Measurements from ENCODE around the gene SSH2.
"Not testable (repeated sequence)": the region's sequence is repeated elsewhere in the genome, so short reads cannot be mapped to it uniquely, and the experiment has no call there.

The SSH2 gene

GRCh38 chr17:29699283-29699682, 230.7 kb downstream of the SSH2 start:
- peak; percentile 62 for DNase-seq

DNA sequence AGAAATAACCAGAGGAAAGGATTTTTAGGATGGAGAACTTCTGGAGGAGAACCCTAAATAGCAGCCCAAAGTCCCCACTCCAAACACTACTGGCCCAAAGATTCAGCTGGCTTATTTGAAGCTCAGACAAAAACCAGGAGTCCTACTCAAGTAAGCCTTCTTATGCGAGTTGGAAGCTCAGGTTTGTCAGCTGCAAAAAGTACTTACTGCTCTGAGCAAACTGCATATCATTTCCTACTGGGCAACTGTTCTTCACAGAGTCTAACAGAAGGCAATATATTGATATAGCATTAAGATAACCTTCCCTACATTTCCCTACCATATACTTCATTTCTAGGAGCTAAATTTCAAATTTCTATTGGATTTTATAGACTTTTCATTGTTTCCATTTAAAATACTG, 231.2 kb downstream of the SSH2 start:
- no peak for DNase-seq

- DNase-seq, result no peak
Measured at GRCh38 chr17:29698019-29698777, 231.8 kb downstream of the SSH2 start.

GRCh38 chr17:29697371-29697770, 232.7 kb downstream of the SSH2 start:
- no peak for DNase-seq

DNA sequence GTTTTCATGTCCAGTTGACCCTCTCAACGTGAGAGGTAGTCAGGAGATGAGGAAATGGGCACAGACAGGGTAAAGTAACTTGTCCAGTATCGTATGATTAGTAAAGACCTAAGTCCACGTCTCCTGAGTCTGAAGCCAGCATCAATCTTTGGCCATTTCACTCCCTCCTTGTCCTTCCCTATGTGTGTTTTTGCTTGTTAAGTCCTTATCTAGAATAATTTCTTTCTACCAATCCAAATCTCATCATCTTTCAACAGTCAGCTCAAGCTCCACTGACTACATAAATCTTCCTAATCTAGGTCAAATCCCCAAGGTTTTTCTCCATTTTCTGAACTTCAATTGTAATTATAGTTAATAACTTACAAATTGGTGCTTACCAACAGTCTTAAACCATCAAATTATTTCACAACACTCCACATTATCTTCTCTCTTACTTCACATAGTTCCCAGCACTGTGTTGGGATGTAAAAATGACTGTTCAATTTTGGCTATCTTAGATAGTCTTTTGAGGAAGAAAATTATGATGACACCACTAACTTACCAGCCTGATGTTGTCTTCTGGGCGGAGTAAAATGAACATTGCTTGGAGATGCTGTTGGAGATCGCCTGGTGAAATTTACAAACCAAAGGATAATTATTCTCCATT, 235.0 kb downstream of the SSH2 start:
- no peak for DNase-seq

GRCh38 chr17:29693751-29694150, 236.3 kb downstream of the SSH2 start:
- DNase-seq, result no peak

DNA sequence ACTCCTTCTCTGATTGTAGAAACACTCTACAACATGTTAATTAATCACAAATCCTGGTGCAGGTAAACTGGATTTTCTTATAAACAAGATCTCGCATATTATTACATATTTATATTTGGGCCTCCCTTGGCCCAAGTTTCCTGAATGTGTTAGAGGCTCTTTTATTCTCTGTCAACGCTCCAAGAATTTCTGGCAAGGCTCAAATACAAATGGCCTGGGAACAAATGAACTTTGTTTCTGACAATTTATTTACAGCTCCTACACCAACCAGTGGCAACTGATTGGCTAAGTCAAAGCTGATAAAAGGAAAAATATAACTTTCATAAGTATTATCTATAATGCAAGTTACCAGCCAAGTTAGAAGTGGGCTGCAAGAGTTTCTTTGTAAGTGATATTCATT, 242.4 kb downstream of the SSH2 start:
- DNase-seq, result no peak

- DNase-seq, result no peak
Measured at GRCh38 chr17:29686993-29687590, 242.9 kb downstream of the SSH2 start.

DNA sequence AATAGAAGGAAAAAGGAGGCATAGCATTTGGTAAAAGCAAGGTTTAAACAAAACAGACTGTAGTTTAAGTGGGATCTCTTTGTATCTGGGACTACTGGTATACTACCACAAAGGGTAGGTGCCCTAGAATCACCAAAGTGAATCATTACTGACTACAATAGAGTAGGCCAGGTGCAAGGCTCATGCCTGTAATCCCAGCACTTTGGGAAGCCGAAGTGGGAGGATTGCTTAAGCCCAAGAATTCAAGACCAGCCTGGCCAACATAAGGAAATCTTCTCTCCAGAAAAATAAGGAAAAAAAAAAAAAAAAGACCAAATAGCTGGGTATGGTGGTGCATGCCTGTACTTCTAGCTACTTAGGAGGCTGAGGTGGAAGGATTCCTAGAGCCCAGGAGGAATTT, 246.5 kb downstream of the SSH2 start:
- no peak for DNase-seq

GRCh38 chr17:29682987-29683386, 247.0 kb downstream of the SSH2 start:
- DNase-seq, result peak; percentile 66

GRCh38 chr17:29682054-29682453, 248.0 kb downstream of the SSH2 start:
- no peak for DNase-seq

GRCh38 chr17:29677824-29678223, 252.2 kb downstream of the SSH2 start:
- DNase-seq, result no peak

DNA sequence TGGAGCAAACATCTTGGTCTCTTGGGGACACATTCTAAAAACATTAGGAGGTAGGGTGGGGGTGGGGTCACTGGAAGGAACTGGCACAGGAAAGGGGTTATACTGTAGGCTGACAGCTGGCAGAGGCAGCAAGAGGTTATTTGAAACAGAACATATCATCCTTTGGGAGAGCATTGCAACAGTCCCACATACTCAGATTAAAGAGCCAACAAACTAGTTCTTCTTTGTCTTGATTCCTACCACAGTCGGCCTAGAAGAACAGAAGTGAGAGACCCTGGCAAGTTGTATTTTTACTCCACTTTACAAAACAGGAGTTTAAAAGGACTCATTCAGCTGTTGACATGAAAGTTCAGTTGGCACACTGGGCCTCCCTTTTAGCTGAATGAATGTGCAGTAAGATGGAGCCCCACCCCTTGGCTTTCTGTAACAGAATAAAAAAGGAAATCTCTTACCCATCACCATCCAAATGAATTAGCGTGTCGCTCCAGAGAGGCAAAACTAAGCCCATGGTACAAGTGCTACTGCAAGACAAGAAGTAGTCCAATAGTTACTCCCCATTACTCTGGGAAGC, 252.7 kb downstream of the SSH2 start:
- DNase-seq, result no peak

DNA sequence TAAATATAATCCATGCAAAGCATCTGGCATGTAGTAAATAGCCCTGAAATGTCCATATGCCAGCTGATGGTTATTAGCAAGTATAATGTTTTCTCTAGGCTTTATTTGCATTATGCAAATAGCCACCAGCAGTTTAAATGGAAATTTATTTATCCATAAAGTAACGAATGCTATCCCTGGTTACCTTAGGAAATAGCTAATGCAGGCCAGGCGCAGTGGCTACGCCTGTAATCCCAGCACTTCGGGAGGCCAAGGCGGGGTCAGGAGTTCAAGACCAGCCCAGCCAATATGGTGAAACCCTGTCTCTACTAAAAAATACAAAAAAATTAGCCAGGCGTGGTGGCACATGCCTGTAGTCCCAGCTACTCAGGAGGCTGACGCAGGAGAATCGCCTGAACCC, 254.1 kb downstream of the SSH2 start:
- not testable (repeated sequence) for DNase-seq

- DNase-seq, result no peak
Measured at GRCh38 chr17:29674281-29674680, 255.7 kb downstream of the SSH2 start.

GRCh38 chr17:29671661-29672060, 258.4 kb downstream of the SSH2 start:
- DNase-seq, result no peak

DNA sequence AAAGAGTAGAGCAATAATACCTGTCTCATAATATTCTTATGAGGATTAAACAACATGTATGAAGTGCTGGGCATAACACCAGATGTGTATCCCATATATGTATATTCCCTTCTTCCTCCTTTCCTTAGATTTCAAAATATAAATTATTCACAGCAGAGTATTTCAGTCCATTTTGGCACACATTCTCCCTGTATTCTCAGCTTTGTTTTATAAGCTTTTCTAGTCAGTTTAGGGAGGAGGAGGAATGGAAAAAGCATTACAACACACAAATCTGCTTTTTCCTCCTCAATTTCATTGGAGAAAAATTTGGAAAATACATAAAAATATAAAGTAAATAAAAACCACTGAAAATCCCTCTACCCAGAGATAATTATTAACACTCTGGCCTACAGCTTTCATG, 260.8 kb downstream of the SSH2 start:
- DNase-seq, result no peak

DNA sequence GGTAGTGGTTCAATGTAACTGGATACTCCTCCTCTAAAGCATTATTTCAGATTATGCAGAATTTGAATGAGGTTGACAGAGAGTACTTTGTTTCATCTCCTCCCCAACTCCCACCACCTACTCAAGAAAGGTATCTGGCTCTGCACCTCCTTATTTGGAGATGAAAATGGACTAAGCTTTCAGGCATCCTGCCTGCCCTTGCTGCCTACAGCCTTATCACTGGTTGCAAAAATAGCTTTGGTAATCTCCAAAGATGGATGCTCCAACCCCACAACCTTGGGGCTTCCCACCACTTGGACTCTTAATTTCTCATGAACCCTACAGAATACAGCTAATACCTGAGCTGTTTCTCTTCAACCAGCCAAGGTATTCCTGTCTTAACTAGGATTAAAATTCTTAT, 262.1 kb downstream of the SSH2 start:
- no peak for DNase-seq

GRCh38 chr17:29665481-29665810, 264.6 kb downstream of the SSH2 start:
- DNase-seq, result no peak

DNA sequence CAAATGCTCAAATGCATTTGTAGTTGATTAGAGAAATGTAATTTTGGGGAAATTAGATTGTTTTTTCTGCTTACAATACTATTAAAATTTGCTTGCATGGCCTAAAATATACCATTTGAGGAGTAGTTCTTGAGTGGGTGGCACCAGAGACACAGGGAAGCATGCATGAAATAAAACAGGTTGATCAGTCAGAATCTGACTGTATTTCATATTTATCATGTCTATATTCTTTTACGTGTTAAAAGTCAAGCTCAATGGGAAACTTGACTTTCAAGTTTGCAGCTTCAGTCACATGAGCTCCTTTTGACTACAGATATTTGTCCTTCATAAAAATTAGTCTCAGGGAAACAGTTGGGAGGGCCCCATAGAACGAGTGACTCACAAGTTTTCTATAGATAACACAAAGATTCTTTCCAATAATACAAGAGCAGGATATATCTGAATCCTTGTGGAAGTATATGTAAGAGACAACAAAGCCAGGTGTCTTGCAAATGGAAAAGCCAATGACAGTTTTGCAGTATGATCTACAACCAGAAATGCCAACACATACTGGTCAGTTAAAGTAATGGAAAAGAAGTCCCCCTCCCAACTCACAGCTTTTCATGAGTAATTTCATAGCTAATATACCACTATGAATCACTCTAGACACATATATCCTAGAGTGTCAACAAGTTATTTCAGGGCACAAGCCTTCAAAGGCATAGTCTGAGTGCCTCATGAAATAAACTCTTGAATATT, 265.1 kb downstream of the SSH2 start:
- no peak for DNase-seq

DNA sequence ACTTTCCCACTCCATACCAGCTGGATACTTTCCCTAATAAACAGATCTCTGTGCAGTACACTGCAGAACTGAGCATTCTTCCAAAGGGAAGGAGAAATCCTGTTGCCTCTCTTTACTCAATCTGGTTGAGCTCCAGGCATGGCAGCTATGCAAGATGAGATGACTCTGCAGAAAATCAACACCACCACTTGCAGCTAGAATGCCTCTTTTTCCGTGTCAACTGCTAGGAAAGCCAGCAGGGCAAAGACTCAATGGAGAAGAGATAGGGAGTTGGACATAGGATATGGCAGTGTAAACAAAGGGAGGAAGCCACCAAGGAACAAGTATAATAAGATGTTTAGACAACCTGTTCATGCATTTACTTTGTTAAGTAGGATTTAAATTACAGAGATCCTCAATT, 266.9 kb downstream of the SSH2 start:
- DNase-seq, result peak; percentile 70

DNA sequence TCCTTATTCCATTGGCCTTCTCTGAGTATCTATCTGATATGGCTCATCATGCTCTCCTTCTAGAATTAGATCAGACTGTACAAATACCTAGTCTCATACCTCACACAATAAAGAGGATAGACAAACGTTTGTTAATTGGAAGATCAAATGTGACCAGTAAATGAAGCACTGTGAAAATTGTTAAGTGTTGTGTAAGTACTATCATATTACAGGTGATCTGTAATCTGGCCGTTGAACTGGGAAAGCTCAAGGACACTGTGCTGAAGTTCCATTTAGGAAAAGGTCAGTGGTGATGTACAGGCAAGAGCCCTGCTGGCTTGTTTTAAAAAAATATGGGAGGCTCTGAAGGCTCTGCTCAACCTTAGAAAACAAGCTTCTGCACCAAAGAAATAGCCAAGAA, 268.8 kb downstream of the SSH2 start:
- DNase-seq, result no peak

- no peak for DNase-seq
Measured at GRCh38 chr17:29659155-29659554, 270.9 kb downstream of the SSH2 start.

All from islet precursor cell (in vitro differentiated cells).